ENCODE data around the gene DENR.

Gene DENR

GRCh38 chr12:122819209-122819785 is 66.7 kb downstream of the DENR start:
- no peak for DNase-seq (ENCODE audit: low spot score)
- no peak for TF ChIP-seq CTCF (IDR thresholded peaks at IDR 0.05; ENCODE audit: extremely low read depth, missing control alignments)

GRCh38 chr12:122820138-122820537 is 67.5 kb downstream of the DENR start:
- no peak for TF ChIP-seq CTCF (IDR thresholded peaks at IDR 0.05; ENCODE audit: extremely low read depth, missing control alignments)
- no peak for DNase-seq (ENCODE audit: low spot score)

Data from GM20000 (cell line).